ENCODE results near the gene CAPN2.
"Not testable (repeated sequence)": the region's sequence is repeated elsewhere in the genome, so short reads cannot be mapped to it uniquely, and the experiment has no call there.

CAPN2 gene

DNA sequence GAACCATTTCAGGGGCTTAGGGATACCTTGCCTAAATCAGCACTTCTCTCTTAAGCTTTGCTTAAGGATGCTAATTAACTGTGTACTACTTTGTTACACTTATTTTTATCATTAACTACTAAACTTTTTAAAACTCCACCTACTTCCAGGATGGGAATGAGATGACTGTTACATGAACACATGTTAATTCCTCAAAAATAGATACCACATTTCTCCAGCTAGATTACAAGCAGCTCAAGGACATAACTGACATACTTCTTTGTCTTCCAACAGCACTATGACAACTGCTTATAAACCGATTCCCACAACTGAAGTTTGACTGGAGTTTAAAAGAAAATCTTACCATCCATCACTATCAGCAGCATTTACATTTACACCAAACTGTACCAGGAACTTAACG lies 79.7 kb downstream of the CAPN2 start:
- no peak for DNase-seq (ENCODE audit: low spot score)

GRCh38 chr1:223793716-223794115 lies 81.4 kb downstream of the CAPN2 start:
- DNase-seq (ENCODE audit: low spot score), result no peak

- DNase-seq (ENCODE audit: low spot score), result no peak
These were observed 82.0 kb downstream of the CAPN2 start for GRCh38 chr1:223794136-223794880.

DNA sequence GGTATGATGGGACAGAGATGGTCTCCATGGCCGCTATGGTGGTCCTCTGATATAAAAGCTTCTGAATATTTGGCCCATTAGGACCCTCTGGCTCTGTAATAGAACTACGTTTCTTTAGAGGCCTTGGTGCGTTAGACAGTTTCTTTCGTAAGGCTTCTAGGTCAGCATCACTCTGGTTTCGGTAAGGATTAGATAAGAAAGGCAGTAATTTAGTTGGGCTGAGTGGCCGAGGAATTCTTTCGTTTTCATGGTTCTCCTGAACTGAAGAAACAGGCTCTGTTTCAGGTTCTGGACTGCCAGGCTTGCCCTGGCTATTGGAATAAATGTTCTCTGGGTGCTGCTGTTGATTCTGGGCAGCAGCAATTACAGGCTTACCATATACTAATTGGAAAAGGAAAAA lies 83.9 kb downstream of the CAPN2 start:
- no peak for DNase-seq (ENCODE audit: low spot score)

GRCh38 chr1:223802032-223802431 lies 89.7 kb downstream of the CAPN2 start:
- DNase-seq (ENCODE audit: low spot score), result no peak

DNA sequence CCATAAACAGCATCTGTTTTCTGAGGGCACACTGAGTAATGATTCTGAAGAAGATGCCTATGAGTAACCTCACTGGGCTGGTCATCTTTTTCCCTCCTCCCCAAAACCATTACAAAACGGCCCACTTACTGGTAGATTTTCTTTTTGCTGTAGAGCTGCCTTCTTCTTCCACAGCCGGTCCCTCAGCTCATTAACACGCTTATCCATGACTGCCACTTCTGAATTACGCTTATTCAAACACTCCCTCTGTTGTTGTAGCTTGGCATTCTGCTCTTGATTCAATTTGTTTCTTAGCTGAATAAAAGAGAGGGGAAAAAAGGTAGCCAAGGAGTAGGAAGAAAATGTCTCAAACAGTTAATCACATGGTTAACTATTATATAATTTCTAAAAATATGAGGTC lies 90.3 kb downstream of the CAPN2 start:
- DNase-seq (ENCODE audit: low spot score), result no peak

DNA sequence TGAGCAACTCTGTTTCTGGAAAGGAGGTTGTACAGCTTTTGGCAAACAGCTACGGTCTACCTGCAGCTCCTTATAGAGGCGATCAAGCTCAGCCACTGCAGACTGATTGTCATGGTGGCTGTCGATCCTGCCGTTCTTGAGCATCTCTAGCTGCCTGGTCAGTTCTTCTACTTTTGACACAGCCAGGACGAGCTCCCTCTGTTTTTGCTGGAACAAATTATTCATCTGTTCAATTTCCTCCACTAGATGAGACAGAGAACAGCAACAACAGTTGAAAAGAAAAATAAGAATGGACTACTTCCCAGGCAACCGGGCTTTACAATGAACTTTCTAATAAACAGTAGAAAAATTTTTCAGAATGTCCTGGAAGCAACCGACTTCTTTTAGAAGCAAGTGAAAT lies 90.9 kb downstream of the CAPN2 start:
- DNase-seq (ENCODE audit: low spot score), result no peak

DNA sequence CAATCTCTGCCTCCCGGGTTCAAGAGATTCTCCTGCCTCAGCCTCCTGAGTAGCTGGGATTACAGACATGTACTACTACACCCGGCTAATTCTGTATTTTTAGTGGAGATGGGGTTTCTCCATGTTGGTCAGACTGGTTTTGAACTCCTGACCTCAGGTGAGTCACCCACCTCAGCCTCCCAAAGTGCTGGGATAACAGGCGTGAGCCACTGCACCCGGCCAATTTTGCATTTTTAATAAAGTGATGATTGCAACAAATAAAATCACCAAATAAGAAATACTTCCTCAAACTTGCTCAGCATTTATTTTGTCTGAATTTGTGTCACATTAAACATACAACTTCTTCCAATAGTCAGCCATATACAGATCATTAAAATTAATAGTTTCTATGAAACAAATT lies 97.6 kb downstream of the CAPN2 start:
- DNase-seq (ENCODE audit: low spot score), result not testable (repeated sequence)

- DNase-seq (ENCODE audit: low spot score), result no peak
These were observed 98.2 kb downstream of the CAPN2 start for GRCh38 chr1:223810586-223810985.

- DNase-seq (ENCODE audit: low spot score), result peak; percentile 30
These were observed 99.3 kb downstream of the CAPN2 start for GRCh38 chr1:223811634-223812101.

DNA sequence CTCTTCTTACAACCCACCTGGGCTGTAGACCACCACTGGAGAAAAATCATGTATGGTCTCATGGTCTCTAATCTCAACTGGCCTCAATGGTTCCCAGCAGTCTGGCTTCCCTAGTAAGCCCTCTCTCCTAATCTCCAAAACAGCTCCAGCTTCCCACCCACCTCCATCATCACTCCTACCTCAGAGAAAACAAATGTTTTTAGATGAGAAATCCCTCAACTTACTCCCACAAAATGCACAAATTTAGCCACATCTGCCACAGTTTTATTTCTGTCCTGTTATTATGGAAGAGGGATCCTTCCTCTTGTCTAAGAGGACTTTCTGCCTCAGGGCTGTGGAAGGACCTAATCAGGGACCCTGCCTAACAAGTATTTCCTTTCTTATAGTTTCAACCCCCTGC lies 101.3 kb downstream of the CAPN2 start:
- DNase-seq (ENCODE audit: low spot score), result no peak

- no peak for DNase-seq (ENCODE audit: low spot score)
These were observed 102.9 kb downstream of the CAPN2 start for GRCh38 chr1:223815020-223815853.

DNA sequence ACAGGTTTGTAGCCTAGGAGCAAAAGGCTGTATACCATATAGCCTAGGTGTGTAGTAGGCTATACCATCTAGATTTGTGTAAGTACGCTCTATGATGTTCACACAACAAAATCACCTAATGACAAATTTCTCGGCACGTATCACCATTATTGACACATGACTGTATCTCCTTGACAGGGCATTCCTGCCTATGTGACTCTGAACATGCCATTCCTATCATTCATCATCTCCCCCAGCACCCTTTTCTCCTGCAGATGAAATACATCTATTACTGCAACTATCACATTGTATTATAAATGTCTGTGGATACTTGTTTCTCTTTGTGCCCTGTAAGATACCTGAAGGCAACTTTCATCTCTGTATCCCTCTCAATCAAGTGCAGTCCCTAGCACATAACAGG lies 103.5 kb downstream of the CAPN2 start:
- DNase-seq (ENCODE audit: low spot score), result no peak

GRCh38 chr1:223817265-223817664 lies 104.9 kb downstream of the CAPN2 start:
- DNase-seq (ENCODE audit: low spot score), result not testable (repeated sequence)

DNA sequence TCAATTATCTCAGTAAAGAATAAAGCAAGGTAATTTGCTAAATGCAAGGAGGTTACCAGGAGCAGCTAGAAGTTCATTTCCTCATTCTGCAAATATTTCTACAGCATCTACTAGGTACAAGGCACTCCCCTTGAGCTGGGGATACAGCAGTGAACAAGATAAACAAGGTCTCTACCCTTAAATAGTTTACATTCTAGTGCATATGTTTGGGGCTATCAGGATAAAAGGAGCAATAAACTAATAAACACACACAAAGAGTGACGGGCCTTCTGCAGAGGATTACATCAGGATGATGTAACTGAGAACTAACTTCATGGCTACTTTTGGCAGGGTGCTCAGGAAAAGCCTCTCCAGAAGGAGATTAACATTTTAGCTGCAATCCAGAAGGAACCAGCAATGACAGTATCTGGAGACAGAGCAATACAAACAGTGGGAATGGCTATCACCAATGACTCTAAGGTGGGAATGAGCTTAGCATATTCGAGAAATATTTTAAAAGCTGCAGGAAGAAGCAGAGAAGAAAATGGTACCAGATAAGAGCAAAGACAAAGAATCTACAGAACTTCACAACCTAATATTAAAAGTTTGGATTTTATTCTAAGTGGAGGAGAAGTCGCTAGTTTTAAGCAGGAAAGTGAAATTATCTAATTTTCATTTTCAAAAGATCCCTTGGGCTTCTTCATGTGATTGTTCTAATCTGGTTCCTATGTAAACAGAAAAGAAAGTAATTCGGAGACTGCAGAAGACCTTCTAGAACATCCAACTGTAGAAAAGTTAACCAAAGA lies 107.6 kb downstream of the CAPN2 start:
- no peak for DNase-seq (ENCODE audit: low spot score)

DNA sequence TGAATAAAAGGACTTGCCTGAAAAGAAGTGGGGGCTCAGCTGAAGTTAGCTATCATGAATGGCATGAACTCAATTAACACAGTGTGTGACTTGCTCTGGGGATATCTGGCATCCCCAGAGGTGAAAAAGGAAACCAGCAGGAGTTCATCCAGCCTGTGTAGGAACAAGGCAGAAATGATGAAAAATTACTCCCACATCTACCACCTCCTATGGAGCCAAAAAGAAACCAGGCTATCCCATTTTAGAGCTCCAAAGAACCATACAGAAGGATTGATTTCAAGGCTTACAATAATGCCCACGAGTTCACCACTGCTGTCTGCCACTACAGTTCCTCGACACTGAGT lies 108.1 kb downstream of the CAPN2 start:
- DNase-seq (ENCODE audit: low spot score), result no peak

DNA sequence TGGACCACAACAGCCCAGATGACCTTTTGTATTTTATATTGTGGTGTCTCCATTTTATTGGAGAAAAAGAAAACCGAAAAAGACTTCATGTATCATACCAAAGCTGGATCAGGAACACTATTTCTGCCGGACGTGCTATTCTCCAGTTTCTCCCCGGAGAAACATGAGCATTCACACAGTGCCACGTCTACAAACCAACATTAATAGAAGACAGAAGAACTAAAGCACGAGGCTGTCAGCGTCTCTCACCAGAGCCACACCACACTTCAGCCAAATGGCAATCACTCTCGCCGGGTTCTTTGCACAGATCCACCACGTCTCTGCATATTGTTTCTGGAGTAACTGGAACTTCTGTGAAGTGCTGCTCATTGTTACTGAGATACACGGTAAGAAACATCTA lies 108.6 kb downstream of the CAPN2 start:
- no peak for DNase-seq (ENCODE audit: low spot score)

GRCh38 chr1:223824287-223824686 lies 111.9 kb downstream of the CAPN2 start:
- no peak for DNase-seq (ENCODE audit: low spot score)

DNA sequence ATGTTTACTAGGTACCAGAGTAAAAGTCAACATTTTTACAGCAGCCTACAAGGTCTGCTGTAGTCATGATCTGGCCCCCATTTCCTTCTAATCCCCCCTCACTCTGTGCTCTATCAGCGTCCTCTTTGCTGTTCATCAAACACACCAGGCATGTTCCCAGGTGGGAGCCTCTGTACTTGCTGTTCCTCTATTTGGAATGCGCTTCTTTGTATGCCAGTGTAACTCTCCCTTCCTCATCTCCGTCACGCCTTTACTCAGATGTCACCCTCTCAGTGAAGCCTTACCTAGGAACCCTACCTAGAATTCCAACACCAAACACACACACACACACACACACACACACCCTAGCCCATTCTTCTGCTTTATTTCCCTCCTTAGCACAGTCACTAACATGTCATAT lies 112.4 kb downstream of the CAPN2 start:
- no peak for DNase-seq (ENCODE audit: low spot score)
